Measurements from ENCODE around the gene FCSK.
A peak's percentile ranks its signal among the peaks of the same experiment; 100 is the strongest.

Gene FCSK

GRCh38 chr16:70428178-70428998, 26.0 kb upstream of the FCSK start:
- peak overlapping the region; percentile 93 for H3K27ac ChIP-seq
- no peak for TF ChIP-seq CTCF (conservative IDR thresholded peaks at IDR 0.05)

- TF ChIP-seq CTCF (conservative IDR thresholded peaks at IDR 0.05), result no peak
- peak overlapping the region; percentile 93 for H3K27ac ChIP-seq
Measured at GRCh38 chr16:70429888-70430666, 24.3 kb upstream of the FCSK start.

GRCh38 chr16:70430667-70431536, 23.5 kb upstream of the FCSK start:
- H3K27ac ChIP-seq, result peak overlapping the region; percentile 93
- no peak for TF ChIP-seq CTCF (conservative IDR thresholded peaks at IDR 0.05)

- no peak overlapping the region for H3K27ac ChIP-seq
Measured at GRCh38 chr16:70432356-70432722, 22.1 kb upstream of the FCSK start.

GRCh38 chr16:70432723-70433457, 21.5 kb upstream of the FCSK start:
- no peak overlapping the region for H3K27ac ChIP-seq
- TF ChIP-seq CTCF (conservative IDR thresholded peaks at IDR 0.05), result no peak

More at GRCh38 chr16:70432356-70432722, 22.1 kb upstream of the FCSK start:
- TF ChIP-seq CTCF (conservative IDR thresholded peaks at IDR 0.05), result no peak

- no peak for TF ChIP-seq CTCF (conservative IDR thresholded peaks at IDR 0.05)
- H3K27ac ChIP-seq, result no peak overlapping the region
Measured at GRCh38 chr16:70433458-70434103, 20.8 kb upstream of the FCSK start.
